ENCODE results near the gene LCE1F. TPM values are rescaled to one million over a fixed set of nuclear protein-coding genes. Genes with fewer than 3 reads are reported as not detected.

The LCE1F gene
- total RNA-seq, 1 experiment from 2014 or later = not detected

Other genes starting within 250 kb of the LCE1F start
- gene LCE3E, start 208.4 kb upstream of the LCE1F start, total RNA-seq (2021; ENCODE audit: unreplicated experiment) = not detected
- not detected for gene LCE3D, start 194.6 kb upstream of the LCE1F start, total RNA-seq (2021; ENCODE audit: unreplicated experiment)
- not detected for gene LCE3C, start 174.9 kb upstream of the LCE1F start, total RNA-seq (2021; ENCODE audit: unreplicated experiment)
- gene LCE3B, start 161.3 kb upstream of the LCE1F start, total RNA-seq (2021; ENCODE audit: unreplicated experiment) = not detected
- gene LCE3A, start 152.0 kb upstream of the LCE1F start, total RNA-seq (2021; ENCODE audit: unreplicated experiment) = not detected
- not detected for gene LCE2D, start 111.8 kb upstream of the LCE1F start, total RNA-seq (2021; ENCODE audit: unreplicated experiment)
- gene LCE2C, start 99.9 kb upstream of the LCE1F start, total RNA-seq (2021; ENCODE audit: unreplicated experiment) = not detected
- not detected for gene LCE2B, start 89.0 kb upstream of the LCE1F start, total RNA-seq (2021; ENCODE audit: unreplicated experiment)
- gene LCE2A, start 76.8 kb upstream of the LCE1F start, total RNA-seq (2021; ENCODE audit: unreplicated experiment) = not detected
- not detected for gene LCE4A, start 67.0 kb upstream of the LCE1F start, total RNA-seq (2021; ENCODE audit: unreplicated experiment)
- not detected for gene KPRP, start 17.1 kb upstream of the LCE1F start, total RNA-seq (2021; ENCODE audit: unreplicated experiment)
- not detected for gene LCE1E, start 11.1 kb downstream of the LCE1F start, total RNA-seq (2021; ENCODE audit: unreplicated experiment)
- gene LCE1D, start 21.6 kb downstream of the LCE1F start, total RNA-seq (2021; ENCODE audit: unreplicated experiment) = not detected
- not detected for gene LCE1C, start 31.5 kb downstream of the LCE1F start, total RNA-seq (2021; ENCODE audit: unreplicated experiment)
- gene LCE1B, start 36.8 kb downstream of the LCE1F start, total RNA-seq (2021; ENCODE audit: unreplicated experiment) = not detected
- gene LCE1A, start 52.3 kb downstream of the LCE1F start, total RNA-seq (2021; ENCODE audit: unreplicated experiment) = not detected
- not detected for gene LCE6A, start 67.7 kb downstream of the LCE1F start, total RNA-seq (2021; ENCODE audit: unreplicated experiment)
- not detected for gene LCE7A, start 84.9 kb downstream of the LCE1F start, total RNA-seq (2021; ENCODE audit: unreplicated experiment)
- not detected for gene SMCP, start 103.2 kb downstream of the LCE1F start, total RNA-seq (2021; ENCODE audit: unreplicated experiment)
- not detected for gene IVL, start 133.4 kb downstream of the LCE1F start, total RNA-seq (2021; ENCODE audit: unreplicated experiment)
- gene SPRR5, start 172.1 kb downstream of the LCE1F start, total RNA-seq (2021; ENCODE audit: unreplicated experiment) = not detected
- not detected for gene SPRR4, start 195.5 kb downstream of the LCE1F start, total RNA-seq (2021; ENCODE audit: unreplicated experiment)
- not detected for gene SPRR1A, start 208.9 kb downstream of the LCE1F start, total RNA-seq (2021; ENCODE audit: unreplicated experiment)
- not detected for gene SPRR3, start 226.6 kb downstream of the LCE1F start, total RNA-seq (2021; ENCODE audit: unreplicated experiment)